ENCODE results near the gene PRKCA. TPM values are rescaled to one million over a fixed set of nuclear protein-coding genes. Genes with fewer than 3 reads are reported as not detected.

PRKCA gene
- total and polyA plus RNA-seq, 10 of the 15 experiments (the other 5 are each of a cell fraction or from before 2014, with no cell fraction given), result 0.11 to 14.6 (median 0.72) TPM

GRCh38 chr17:66584927-66585326, 282.5 kb downstream of the PRKCA start (continued):
- TF ChIP-seq ZBTB40 (IDR thresholded peaks at IDR 0.05; ENCODE audit: borderline replicate concordance) (no peak), NR2F1 (conservative IDR thresholded peaks at IDR 0.05) (no peak), DPF2 (IDR thresholded peaks at IDR 0.05) (no peak), NKRF (conservative IDR thresholded peaks at IDR 0.05) (no peak)
- TF ChIP-seq, protein P1, sequence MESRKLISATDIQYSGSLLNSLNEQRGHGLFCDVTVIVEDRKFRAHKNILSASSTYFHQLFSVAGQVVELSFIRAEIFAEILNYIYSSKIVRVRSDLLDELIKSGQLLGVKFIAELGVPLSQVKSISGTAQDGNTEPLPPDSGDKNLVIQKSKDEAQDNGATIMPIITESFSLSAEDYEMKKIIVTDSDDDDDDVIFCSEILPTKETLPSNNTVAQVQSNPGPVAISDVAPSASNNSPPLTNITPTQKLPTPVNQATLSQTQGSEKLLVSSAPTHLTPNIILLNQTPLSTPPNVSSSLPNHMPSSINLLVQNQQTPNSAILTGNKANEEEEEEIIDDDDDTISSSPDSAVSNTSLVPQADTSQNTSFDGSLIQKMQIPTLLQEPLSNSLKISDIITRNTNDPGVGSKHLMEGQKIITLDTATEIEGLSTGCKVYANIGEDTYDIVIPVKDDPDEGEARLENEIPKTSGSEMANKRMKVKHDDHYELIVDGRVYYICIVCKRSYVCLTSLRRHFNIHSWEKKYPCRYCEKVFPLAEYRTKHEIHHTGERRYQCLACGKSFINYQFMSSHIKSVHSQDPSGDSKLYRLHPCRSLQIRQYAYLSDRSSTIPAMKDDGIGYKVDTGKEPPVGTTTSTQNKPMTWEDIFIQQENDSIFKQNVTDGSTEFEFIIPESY (IDR thresholded peaks at IDR 0.05), result no peak

Data from GM12878 (cell line).